Panc1 (cell line): Measurements from ENCODE around the gene SYTL3.

Experiments
- CTCF ChIP-seq: fragments of 450-650 bp; IDR thresholded peaks from 2 replicates; pipeline ENCODE4 v1.5.1; 2017; ENCODE audit warnings: mild to moderate bottlenecking
- POLR2AphosphoS5 ChIP-seq: IDR thresholded peaks from 2 replicates; pipeline ENCODE4 v1.6.1; 2012; ENCODE audit warnings: mild to moderate bottlenecking, low read depth, low read length, moderate library complexity
- TCF7L2 ChIP-seq: IDR thresholded peaks from 2 replicates; pipeline ENCODE4 v1.6.1; 2011; ENCODE audit warnings: mild to moderate bottlenecking, low read depth, low read length, inconsistent platforms
- TF ChIP-seq, protein P1 (sequence below), 2 experiments: IDR thresholded peaks; 2 replicates each; pipeline ENCODE4 v1.6.1; 2011 to 2012; ENCODE audit warnings: low read depth in 2 of 2, control low read depth in 1 of 2, low read length in 1 of 2, mild to moderate bottlenecking in 1 of 2, moderate library complexity in 1 of 2; ENCODE audit not compliant: insufficient read depth in 1 of 2

- TF ChIP-seq CTCF (no peak), POLR2AphosphoS5 (no peak), TCF7L2 (no peak)
- TF ChIP-seq, protein P1, sequence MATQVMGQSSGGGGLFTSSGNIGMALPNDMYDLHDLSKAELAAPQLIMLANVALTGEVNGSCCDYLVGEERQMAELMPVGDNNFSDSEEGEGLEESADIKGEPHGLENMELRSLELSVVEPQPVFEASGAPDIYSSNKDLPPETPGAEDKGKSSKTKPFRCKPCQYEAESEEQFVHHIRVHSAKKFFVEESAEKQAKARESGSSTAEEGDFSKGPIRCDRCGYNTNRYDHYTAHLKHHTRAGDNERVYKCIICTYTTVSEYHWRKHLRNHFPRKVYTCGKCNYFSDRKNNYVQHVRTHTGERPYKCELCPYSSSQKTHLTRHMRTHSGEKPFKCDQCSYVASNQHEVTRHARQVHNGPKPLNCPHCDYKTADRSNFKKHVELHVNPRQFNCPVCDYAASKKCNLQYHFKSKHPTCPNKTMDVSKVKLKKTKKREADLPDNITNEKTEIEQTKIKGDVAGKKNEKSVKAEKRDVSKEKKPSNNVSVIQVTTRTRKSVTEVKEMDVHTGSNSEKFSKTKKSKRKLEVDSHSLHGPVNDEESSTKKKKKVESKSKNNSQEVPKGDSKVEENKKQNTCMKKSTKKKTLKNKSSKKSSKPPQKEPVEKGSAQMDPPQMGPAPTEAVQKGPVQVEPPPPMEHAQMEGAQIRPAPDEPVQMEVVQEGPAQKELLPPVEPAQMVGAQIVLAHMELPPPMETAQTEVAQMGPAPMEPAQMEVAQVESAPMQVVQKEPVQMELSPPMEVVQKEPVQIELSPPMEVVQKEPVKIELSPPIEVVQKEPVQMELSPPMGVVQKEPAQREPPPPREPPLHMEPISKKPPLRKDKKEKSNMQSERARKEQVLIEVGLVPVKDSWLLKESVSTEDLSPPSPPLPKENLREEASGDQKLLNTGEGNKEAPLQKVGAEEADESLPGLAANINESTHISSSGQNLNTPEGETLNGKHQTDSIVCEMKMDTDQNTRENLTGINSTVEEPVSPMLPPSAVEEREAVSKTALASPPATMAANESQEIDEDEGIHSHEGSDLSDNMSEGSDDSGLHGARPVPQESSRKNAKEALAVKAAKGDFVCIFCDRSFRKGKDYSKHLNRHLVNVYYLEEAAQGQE (IDR thresholded peaks at IDR 0.05; ENCODE audit: insufficient read depth in 1 of 2, low read depth in 2 of 2, low read length in 1 of 2), result no peak
These were observed 64.9 kb downstream of the SYTL3 start for GRCh38 chr6:158714706-158715105.
